GM12875 (cell line): Measurements from ENCODE around the gene SOD1.
A peak's percentile ranks its signal among the peaks of the same experiment; 100 is the strongest.
"Not testable (repeated sequence)": the region's sequence is repeated elsewhere in the genome, so short reads cannot be mapped to it uniquely, and the experiment has no call there.

Experiments
- H3K4me3 ChIP-seq: one replicate; pipeline ENCODE4 v1.5.1; 2011; ENCODE audit warnings: low read depth, low read length, control low read depth
- CTCF ChIP-seq: IDR thresholded peaks from 2 replicates; pipeline ENCODE4 v1.5.1; 2011; ENCODE audit warnings: low read depth, mild to moderate bottlenecking, control low read depth, inconsistent platforms, low read length, moderate library complexity, borderline replicate concordance; ENCODE audit not compliant: insufficient read depth

Gene SOD1

GRCh38 chr21:31622397-31622796 lies 37.1 kb upstream of the SOD1 start:
- no peak overlapping the region for H3K4me3 ChIP-seq
- TF ChIP-seq CTCF, result no peak

GRCh38 chr21:31623664-31624063 lies 35.8 kb upstream of the SOD1 start:
- 0 out of 2 replicates have a peak, but pooled peaks have one; percentile 11 for TF ChIP-seq CTCF
- no peak overlapping the region for H3K4me3 ChIP-seq

- H3K4me3 ChIP-seq, result no peak overlapping the region
- no peak for TF ChIP-seq CTCF
These were observed 35.3 kb upstream of the SOD1 start for GRCh38 chr21:31624181-31624580.

- H3K4me3 ChIP-seq, result no peak overlapping the region
- no peak for TF ChIP-seq CTCF
These were observed 34.5 kb upstream of the SOD1 start for GRCh38 chr21:31624961-31625491.

GRCh38 chr21:31629972-31630711 lies 29.4 kb upstream of the SOD1 start:
- H3K4me3 ChIP-seq, result no peak overlapping the region

GRCh38 chr21:31631881-31632280 lies 27.6 kb upstream of the SOD1 start:
- not testable (repeated sequence) for H3K4me3 ChIP-seq

More at GRCh38 chr21:31629972-31630711, 29.4 kb upstream of the SOD1 start:
- no peak for TF ChIP-seq CTCF

GRCh38 chr21:31634993-31635392 lies 24.5 kb upstream of the SOD1 start:
- TF ChIP-seq CTCF, result no peak
- no peak overlapping the region for H3K4me3 ChIP-seq
